Erythroblast (primary cell): ENCODE results near the gene TLE2.

Experiments
- GATA1 ChIP-seq: IDR thresholded peaks from 2 replicates; pipeline ENCODE4 v1.6.1; 2011; ENCODE audit warnings: low read depth, mild to moderate bottlenecking, control low read depth, low read length, moderate library complexity
- POLR2A ChIP-seq: IDR thresholded peaks from 2 replicates; pipeline ENCODE4 v1.6.1; 2011; ENCODE audit warnings: mild to moderate bottlenecking, low read length

- TF ChIP-seq POLR2A (no peak), GATA1 (no peak)
Observed at GRCh38 chr19:3007975-3008374, 21.1 kb downstream of the TLE2 start.
